ENCODE data around the gene SLC39A7.

Gene SLC39A7

GRCh38 chr6:33156561-33156960 is 44.1 kb upstream of the SLC39A7 start:
- Histone ChIP-seq H3K9me3 (ENCODE audit: control insufficient read depth, insufficient read depth, low read length) (peaks cover 1% of the 10 kb centered on the region), H3K4me1 (ENCODE audit: control insufficient read depth, low read length) (peaks cover 16% of the 10 kb centered on the region), H3K27me3 (ENCODE audit: control insufficient read depth, low read length) (no peaks in the 10 kb centered on the region), H3K79me2 (ENCODE audit: control insufficient read depth, low read length) (no peaks in the 10 kb centered on the region), H3K4me2 (ENCODE audit: low read length) (no peak overlapping the region), H3F3A (ENCODE audit: control insufficient read depth, insufficient read depth) (no peaks in the 10 kb centered on the region), H3K9me2 (replicated peaks; ENCODE audit: control insufficient read depth, low read length) (no peaks in the 10 kb centered on the region), H3K4me3 (ENCODE audit: low read length) (no peak overlapping the region), H3K36me3 (ENCODE audit: control insufficient read depth, low read length) (no peaks in the 10 kb centered on the region), H4K20me1 (ENCODE audit: control insufficient read depth, insufficient read depth, low read depth, low read length) (no peaks in the 10 kb centered on the region), H3K27ac (ENCODE audit: low read depth, low read length) (no peak overlapping the region)
- no peak for TF ChIP-seq EZH2phosphoT487 (IDR thresholded peaks at IDR 0.05; ENCODE audit: borderline replicate concordance, low read length)
- TF ChIP-seq, protein P1, sequence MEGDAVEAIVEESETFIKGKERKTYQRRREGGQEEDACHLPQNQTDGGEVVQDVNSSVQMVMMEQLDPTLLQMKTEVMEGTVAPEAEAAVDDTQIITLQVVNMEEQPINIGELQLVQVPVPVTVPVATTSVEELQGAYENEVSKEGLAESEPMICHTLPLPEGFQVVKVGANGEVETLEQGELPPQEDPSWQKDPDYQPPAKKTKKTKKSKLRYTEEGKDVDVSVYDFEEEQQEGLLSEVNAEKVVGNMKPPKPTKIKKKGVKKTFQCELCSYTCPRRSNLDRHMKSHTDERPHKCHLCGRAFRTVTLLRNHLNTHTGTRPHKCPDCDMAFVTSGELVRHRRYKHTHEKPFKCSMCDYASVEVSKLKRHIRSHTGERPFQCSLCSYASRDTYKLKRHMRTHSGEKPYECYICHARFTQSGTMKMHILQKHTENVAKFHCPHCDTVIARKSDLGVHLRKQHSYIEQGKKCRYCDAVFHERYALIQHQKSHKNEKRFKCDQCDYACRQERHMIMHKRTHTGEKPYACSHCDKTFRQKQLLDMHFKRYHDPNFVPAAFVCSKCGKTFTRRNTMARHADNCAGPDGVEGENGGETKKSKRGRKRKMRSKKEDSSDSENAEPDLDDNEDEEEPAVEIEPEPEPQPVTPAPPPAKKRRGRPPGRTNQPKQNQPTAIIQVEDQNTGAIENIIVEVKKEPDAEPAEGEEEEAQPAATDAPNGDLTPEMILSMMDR (IDR thresholded peaks at IDR 0.05; ENCODE audit: low read depth, low read length, poor library complexity, severe bottlenecking): no peak

DNA sequence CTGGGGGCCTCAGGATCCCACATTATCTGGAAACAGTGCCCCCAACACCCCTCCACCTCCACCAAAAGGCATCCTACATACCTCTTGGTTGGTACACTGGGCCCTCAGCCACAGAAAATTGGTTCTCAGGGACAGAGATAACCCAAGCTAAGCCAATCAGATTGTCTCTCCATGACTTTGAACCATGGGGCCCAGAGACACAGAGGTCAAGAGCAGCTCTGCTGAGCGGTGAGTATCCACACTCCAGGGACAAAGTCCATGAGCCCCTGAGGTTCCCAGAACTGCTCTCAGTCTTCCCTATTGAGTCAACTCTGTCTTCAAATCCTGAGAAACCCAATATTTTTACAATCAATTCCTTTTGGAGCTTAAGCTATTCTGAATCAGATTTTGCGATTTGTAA is 43.7 kb upstream of the SLC39A7 start:
- Histone ChIP-seq H3K9me2 (replicated peaks; ENCODE audit: control insufficient read depth, low read length) (no peaks in the 10 kb centered on the region), H3K4me1 (ENCODE audit: control insufficient read depth, low read length) (peaks cover 20% of the 10 kb centered on the region), H3K4me3 (ENCODE audit: low read length) (no peak overlapping the region), H3K9me3 (ENCODE audit: control insufficient read depth, insufficient read depth, low read length) (no peaks in the 10 kb centered on the region), H4K20me1 (ENCODE audit: control insufficient read depth, insufficient read depth, low read depth, low read length) (no peaks in the 10 kb centered on the region), H3K79me2 (ENCODE audit: control insufficient read depth, low read length) (no peaks in the 10 kb centered on the region), H3K36me3 (ENCODE audit: control insufficient read depth, low read length) (no peaks in the 10 kb centered on the region), H3K27me3 (ENCODE audit: control insufficient read depth, low read length) (no peaks in the 10 kb centered on the region), H3K4me2 (ENCODE audit: low read length) (no peak overlapping the region), H3F3A (ENCODE audit: control insufficient read depth, insufficient read depth) (no peaks in the 10 kb centered on the region), H3K27ac (ENCODE audit: low read depth, low read length) (no peak overlapping the region)
- TF ChIP-seq, protein P1 (IDR thresholded peaks at IDR 0.05; ENCODE audit: low read depth, low read length, poor library complexity, severe bottlenecking): no peak

DNA sequence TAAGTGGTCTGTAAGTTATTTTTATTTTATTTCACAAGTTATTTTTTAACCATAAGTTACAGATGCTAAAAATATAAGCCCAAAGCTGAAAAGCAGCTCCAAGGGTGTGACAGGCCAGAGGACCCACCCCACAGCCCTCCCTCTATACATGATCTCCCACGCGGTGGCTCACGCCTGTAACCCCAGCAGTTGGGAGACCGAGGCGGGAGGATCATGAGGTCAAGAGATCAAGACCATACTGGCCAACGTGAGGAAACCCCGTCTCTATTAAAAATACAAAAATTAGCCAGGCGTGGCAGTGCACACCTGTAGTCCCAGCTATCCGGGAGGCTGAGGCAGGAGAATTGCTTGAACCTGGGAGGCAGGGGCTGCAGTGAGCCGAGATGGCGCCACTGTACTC is 40.6 kb upstream of the SLC39A7 start:
- H3K4me3 ChIP-seq (ENCODE audit: low read length): no peak overlapping the region
- H3K36me3 ChIP-seq (ENCODE audit: control insufficient read depth, low read length): no peaks in the 10 kb centered on the region
- H3K4me1 ChIP-seq (ENCODE audit: control insufficient read depth, low read length): peaks cover 23% of the 10 kb centered on the region
- no peaks in the 10 kb centered on the region for H3F3A ChIP-seq (ENCODE audit: control insufficient read depth, insufficient read depth)
- H3K27ac ChIP-seq (ENCODE audit: low read depth, low read length): no peak overlapping the region
- no peaks in the 10 kb centered on the region for H3K9me2 ChIP-seq (replicated peaks; ENCODE audit: control insufficient read depth, low read length)
- H3K4me2 ChIP-seq (ENCODE audit: low read length): no peak overlapping the region
- H3K27me3 ChIP-seq (ENCODE audit: control insufficient read depth, low read length): 0 out of 2 replicates have a peak, but pooled peaks cover 3% of the 10 kb centered on the region
- TF ChIP-seq, protein P1 (IDR thresholded peaks at IDR 0.05; ENCODE audit: low read depth, low read length, poor library complexity, severe bottlenecking): no peak
- no peak for TF ChIP-seq EZH2phosphoT487 (IDR thresholded peaks at IDR 0.05; ENCODE audit: borderline replicate concordance, low read length)
- H3K9me3 ChIP-seq (ENCODE audit: control insufficient read depth, insufficient read depth, low read length): no peaks in the 10 kb centered on the region
- no peaks in the 10 kb centered on the region for H4K20me1 ChIP-seq (ENCODE audit: control insufficient read depth, insufficient read depth, low read depth, low read length)
- H3K79me2 ChIP-seq (ENCODE audit: control insufficient read depth, low read length): no peaks in the 10 kb centered on the region
